ENCODE measurements around the gene POLR2H.

The POLR2H gene

GRCh38 chr3:184335661-184336546, 25.6 kb upstream of the POLR2H start:
- DNase-seq = peak in 13 of 14 donors; percentile 28 to 87 (median 80)

- peak in 12 of 14 donors; percentile 7 to 86 (median 63) for DNase-seq
Observed at GRCh38 chr3:184336547-184337398, 24.7 kb upstream of the POLR2H start.

GRCh38 chr3:184337399-184337714, 24.2 kb upstream of the POLR2H start, which contains the start of gene FAM131A:
TSS of gene FAM131A (plus strand) at chr3:184337600. CDS start at chr3:184337631, 31 bp downstream.
- peak in 11 of 14 donors; percentile 21 to 88 (median 62) for DNase-seq

- peak in 2 of 14 donors; percentile 37 to 59 for DNase-seq
Observed at GRCh38 chr3:184337981-184338380, 23.5 kb upstream of the POLR2H start.

GRCh38 chr3:184338511-184338945, 23.0 kb upstream of the POLR2H start:
- peak; percentile 17 to 87 (median 70) for DNase-seq

- peak in 1 of 14 donors; percentile 50 for DNase-seq
Observed at GRCh38 chr3:184339001-184339400, 22.5 kb upstream of the POLR2H start.

- DNase-seq = peak in 1 of 14 donors; percentile 37
Observed at GRCh38 chr3:184339451-184340135, 21.9 kb upstream of the POLR2H start.

GRCh38 chr3:184341925-184342324, 19.6 kb upstream of the POLR2H start:
- peak in 1 of 14 donors; percentile 17 for DNase-seq

- no peak for DNase-seq
Observed at GRCh38 chr3:184343200-184343876, 18.2 kb upstream of the POLR2H start.

GRCh38 chr3:184344579-184345316, 16.8 kb upstream of the POLR2H start:
- peak in 9 of 14 donors; percentile 15 to 78 (median 36) for DNase-seq

GRCh38 chr3:184345317-184346144, 16.0 kb upstream of the POLR2H start:
- peak in 13 of 14 donors; percentile 29 to 94 (median 83) for DNase-seq

- no peak for DNase-seq
Observed at GRCh38 chr3:184346480-184347190, 14.9 kb upstream of the POLR2H start.

GRCh38 chr3:184347321-184348056, 14.0 kb upstream of the POLR2H start:
- no peak for DNase-seq

- no peak for DNase-seq
Observed at GRCh38 chr3:184348057-184348382, 13.5 kb upstream of the POLR2H start.

GRCh38 chr3:184349563-184350470, 11.7 kb upstream of the POLR2H start:
- peak in 1 of 14 donors; percentile 12 for DNase-seq

- DNase-seq = no peak
Observed at GRCh38 chr3:184350618-184351017, 10.9 kb upstream of the POLR2H start.

- no peak for DNase-seq
Observed at GRCh38 chr3:184351511-184352148, 9.9 kb upstream of the POLR2H start.
